T-helper 1 cell (primary cell): ENCODE data around the gene LMF2.
"Not testable (repeated sequence)": the region's sequence is repeated elsewhere in the genome, so short reads cannot be mapped to it uniquely, and the experiment has no call there.

Experiments used
- DNase-seq, 5 donors: peaks; one replicate each; pipeline ENCODE4 v3.0.0-alpha.2; 2012 to 2020

LMF2 gene

DNA sequence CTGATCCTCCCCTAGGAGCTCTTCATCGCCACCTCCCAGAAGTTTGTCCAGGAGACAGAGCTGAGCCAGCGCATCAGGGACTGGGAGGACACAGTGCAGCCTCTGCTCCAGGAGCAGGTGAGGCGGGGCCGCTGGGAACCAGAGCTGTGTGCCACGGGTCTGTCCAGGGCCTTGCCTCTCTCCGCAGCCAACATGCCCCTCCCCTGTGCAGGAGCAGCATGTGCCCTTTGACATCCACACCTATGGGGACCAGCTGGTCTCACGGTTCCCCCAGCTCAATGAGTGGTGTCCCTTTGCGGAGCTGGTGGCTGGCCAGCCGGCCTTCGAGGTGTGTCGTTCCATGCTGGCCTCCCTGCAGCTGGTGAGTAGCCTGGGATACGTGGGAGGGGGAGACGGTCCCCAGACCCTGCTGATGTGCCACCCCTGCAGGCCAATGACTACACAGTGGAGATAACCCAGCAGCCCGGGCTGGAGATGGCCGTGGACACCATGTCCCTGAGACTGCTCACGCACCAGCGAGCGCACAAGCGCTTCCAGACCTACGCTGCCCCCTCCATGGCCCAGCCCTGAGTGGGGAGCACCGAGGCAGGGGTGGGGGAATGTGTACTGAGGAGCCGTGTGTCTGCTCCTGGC is 15.4 kb upstream of the LMF2 start:
- no peak for DNase-seq

DNA sequence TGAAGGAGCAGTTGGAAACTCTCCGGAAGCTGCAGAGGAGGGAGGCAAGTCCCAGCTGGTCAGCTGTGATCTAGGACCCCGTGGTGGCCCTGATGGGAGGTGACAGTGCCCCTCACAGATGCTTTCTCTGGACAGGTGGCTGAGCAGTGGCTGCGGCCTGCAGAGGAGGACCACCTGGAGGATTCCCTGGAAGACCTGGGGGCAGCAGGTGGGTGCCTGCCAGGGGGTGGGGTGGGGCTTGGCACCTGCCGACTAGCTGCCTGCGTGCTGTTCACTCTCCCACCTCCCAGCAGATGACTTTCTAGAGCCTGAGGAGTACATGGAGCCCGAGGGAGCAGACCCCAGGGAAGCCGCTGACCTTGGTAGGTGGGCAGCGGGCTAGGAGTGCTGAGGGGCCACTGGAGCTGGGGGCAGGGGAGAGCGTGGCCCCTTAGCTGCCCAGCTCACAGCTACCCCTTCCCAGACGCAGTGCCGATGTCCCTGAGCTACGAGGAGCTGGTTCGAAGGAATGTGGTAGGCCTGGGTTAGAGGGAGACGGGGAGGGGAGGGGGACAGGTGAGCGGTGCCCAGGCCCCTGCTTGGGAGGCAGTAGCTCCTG is 14.8 kb upstream of the LMF2 start:
- no peak for DNase-seq

DNA sequence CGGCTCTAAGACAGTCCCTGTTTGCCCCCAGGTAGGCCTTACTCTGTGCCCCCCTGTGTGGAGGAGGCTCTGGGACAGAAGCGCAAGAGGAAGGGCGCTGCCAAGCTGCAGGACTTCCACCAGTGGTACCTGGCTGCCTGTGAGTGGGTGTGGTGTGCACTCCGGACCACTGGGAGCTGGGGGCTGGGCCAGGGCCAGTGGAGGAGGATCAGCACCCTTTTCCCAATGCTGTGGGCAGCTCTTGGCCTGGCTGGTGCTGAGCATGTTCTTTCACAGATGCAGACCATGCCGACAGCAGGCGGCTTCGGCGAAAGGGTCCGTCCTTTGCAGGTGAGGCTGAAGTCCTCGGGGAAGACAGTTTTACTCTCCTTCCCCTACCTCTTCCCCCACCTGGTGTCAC is 14.2 kb upstream of the LMF2 start:
- DNase-seq, result no peak

DNA sequence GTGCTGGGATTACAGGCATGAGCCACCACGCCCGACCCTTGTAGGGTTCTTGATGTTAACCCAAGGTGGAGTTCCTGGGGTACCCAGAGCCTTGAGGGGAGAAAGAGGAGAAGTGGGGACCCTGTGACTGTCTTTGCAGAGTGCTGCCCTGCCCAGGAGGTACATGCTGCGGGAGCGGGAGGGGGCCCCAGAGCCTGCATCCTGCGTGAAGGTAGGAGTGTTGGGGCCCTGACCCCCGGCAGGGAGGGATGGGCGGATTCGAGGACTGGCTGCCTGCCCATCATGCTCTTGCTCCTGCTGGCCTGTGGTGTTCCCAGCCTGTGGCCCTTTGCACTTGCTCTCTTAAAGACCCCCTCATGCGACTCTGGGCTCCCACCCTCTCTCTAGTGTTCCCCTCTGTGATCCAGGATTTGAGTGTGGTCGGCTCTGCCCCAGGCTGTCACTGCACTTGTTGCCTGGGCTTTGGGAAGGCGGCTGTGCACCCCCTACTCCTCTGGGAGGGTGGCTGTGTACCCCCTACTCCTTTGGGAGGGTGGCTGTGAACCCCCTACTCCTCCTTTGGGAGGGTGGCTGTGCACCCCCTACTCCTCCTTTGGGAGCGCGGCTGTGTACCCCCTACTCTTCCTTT is 13.4 kb upstream of the LMF2 start:
- DNase-seq, result no peak

DNA sequence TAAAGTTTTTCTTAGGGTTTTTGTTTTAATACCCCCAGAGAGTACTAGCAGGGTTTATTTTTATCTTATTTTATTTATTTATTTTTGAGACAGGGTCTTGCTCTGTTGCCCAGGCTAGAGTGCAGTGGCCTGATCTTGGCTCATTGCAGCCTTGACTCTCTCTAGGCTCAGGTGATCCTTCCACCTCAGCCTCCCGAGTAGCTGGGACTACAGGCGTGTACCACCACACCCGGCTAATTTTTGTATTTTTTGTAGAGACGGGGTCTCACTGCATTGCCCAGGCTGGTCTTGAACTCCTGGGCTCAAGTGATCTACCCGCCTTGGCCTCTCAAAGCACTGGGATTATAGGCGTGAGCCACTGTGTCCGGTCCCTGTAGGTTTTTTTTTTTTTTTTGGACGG is 12.7 kb upstream of the LMF2 start:
- DNase-seq, result not testable (repeated sequence)

DNA sequence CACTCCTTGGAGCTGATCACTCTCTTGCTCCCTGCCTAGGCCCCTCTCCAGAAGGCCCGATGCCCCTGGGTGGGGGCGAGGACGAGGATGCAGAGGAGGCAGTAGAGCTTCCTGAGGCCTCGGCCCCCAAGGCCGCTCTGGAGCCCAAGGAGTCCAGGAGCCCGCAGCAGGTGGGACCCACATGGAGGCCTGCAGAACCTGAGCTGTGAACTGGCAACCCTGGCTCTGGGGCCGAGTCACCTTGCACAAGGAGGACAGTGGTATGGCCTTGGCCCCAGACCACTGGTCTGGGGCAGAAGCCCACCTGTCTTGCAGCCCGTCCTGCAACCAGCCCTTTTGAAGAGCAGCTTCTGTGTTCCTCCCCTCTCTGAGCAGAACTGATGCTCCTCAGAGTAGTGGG is 11.6 kb upstream of the LMF2 start:
- DNase-seq, result no peak

DNA sequence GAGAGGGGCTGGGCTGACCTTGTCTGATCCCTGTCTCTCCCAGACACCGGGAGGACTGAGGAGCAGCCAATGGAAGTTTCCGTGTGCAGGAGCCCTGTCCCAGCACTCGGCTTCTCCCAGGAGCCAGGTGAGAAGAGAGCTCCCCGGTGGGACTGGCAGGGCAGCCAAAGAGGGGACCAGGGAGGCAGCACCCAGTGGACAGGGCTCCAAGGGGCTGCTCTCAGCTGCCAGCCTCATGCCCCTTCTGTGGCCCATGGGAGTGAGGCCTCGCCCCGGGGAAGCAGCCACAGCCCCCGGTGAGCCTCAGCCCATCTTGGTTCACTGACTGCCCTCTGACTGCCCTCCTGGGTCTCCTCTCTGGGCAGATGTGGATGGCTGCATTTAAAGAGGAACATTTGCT is 11.1 kb upstream of the LMF2 start:
- DNase-seq, result no peak

DNA sequence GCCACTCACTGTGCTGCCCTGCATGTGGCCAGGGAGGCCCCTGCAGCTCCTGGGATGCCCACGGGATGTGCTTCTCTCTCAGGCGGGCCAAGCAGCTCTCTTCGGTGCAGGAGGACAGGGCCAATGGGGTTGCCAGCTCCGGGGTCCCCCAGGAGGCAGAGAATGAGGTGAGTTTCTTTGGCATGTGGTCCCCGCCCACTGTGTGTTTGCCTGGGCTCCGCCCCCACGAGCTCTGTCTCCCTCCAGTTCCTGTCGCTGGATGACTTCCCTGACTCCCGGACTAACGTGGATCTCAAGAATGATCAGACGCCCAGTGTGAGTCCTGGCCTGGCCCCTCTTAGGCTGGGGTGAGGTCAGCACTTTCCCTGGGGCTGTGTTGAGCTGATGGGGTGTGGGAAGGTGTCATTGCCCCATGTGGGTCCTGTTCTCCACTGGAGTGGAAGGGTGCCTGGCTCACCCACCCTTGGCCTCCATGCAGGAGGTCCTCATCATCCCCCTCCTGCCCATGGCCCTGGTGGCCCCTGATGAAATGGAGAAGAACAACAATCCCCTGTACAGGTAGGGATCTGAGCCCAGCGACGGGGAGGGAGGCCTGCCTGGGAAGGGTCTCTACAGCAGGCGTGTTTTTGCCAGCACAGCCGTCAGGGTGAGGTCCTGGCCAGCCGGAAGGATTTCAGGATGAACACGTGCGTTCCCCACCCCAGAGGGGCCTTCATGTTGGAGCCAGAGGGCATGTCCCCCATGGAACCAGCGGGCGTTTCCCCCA is 10.2 kb upstream of the LMF2 start:
- DNase-seq, result no peak

DNA sequence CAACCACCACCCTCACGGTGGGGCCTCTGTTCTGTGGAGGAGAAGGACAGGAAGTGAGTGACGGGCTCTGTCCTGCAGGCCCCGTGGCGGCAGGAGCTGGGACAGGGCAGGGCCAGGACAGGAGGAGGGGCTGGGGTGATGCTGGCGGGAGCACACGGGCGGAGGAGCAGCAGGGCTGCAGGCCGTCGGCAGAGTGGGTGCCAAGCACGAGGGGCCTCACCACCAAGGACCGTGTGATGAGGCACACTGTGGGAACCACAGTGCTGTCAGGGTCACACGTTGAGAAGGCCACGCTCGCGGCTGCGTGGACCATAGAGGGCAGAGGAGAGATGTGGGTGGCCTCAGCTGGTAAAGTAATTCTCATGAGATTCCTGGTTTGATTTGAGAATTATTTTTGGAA is 9.4 kb upstream of the LMF2 start:
- DNase-seq, result no peak

DNA sequence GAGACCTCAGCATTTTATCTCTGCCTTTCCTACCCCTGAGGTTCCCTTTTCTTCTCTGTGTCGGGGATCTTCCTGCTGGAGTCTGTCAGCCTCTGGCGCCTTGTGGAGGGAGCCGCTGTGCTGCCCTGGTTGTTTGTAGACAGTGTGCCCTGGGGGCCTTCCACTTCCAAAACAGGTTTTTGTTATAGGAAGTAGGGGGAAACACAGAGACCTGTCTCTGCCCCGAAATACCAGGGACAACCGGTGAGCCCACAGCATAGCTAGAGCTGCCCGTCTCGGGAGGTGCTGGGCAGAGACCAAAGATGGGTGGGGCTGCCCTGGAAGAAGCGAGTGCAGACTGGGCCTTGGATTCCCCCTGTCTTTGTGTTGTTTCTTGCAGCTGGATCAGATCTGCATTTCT is 8.6 kb upstream of the LMF2 start:
- no peak for DNase-seq

DNA sequence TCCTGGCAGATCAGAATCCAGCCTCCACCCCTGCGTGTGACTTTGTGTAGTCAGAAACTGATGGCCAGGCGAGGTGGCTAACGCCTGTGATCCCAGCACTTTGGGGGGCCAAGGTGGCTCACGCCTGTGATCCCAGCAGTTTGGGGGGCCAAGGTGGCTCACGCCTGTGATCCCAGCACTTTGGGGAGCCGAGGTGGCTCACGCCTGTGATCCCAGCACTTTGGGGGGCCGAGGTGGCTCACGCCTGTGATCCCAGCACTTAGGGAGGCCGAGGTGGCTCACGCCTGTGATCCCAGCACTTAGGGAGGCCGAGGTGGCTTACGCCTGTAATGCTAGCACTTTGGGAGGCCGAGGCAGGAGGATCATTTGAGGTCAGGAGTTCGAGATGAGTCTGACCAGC is 5.7 kb upstream of the LMF2 start:
- DNase-seq, result no peak

DNA sequence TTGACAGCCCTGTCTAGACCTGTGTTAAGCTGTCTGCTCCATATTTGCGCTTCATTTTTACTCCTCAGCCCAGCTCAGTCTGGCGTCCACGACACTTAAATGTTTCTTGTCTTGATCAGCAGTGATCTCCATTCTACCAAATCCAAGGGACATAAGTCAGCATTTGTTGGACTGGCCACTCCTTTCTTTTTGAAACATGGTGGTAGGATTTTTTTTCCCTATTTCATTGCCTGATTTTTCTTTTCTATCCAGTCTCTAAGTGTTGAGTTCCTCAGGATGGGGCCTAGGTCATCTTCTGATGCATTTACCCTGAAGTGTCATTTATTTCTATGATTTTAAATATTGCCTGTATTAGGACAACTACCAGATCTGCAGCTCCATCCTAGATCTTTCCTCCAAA is 1.4 kb upstream of the LMF2 start:
- no peak for DNase-seq

DNA sequence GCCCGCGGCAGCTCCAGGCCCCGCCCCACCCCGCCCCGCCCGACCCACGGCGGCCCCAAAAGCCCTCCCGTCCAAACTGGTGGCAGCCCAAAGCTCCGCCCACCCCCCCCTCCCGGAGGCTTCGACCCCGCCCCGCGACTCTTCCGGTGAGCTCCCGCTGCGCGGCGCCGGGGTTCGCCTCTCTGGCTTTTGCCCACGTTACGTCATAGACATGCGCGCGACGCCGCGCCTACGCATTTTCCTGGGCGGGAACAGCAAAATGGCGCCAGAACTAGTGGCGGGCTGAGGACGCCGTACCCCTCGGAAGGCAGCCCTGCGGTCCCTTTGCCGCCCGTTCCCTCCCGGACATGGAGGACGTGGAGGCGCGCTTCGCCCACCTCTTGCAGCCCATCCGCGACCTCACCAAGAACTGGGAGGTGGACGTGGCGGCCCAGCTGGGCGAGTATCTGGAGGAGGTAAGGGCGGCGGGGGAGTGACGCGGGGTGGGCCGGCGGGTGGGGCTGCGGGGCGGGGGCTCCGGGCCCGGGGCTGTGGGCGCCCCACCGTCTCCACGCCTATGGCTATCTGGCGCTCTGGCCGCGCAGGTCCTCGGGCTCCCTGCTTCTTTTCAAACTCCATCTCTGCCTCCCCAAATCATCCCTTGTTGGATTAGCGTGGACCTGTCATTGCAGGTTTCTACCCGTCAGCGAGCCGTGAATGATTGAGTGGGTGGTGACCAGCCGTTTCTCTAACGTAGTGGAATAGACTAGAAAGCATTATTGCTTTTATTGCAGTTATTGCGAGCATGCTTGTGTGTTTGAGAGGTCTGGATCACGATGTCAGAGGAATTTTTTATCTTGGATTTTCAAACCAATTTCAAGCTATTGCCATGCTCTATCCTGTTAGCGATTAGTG is 736 bp upstream of the LMF2 start, which contains the start of gene NCAPH2:
Gene NCAPH2, plus strand, starts transcription at position 234 of the 894 bp plus-strand sequence. Its CDS starts 114 bp downstream, at position 348.
- peak in 4 of 5 donors; percentile 94 to 99 (median 96) for DNase-seq

DNA sequence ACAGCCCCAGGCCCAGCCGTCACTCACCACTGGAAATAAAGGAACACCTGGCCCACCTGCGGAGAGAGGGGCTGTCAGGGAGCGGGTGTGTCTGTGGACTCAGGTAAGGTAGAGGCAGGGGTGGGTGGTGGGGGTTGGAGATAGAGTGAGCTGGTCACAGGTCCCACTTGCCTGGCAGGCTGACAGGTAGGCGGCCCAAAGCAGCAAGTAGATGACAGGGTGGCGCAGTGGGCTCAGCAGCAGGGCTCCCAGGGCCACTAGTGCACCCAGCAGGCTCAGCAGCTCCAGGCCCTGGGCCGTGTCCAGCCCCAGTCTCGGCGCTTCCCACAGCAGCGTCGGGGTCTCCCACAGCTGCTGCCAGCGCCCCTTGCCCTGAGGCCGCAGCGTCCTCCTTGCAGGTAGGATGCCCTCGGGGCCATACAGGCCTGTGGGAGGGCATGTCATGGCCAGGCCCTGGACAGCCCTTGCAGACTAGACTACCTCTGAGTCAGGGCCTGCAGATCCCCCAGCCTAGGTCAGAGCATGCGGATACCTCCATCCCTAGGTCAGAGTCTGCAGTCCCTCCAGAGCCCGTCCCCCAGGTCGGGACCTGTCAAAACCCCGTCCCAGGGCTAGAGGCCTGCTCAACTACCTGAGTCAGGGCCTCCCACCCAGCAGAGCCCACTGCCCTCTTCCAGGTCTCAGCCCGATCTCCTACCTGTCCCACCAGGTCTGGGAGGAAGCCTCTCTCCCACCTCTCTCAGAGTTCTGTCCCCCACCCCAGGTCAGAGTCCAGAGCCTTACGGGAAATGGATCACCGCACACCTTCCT is 686 bp downstream of the LMF2 start:
- DNase-seq, result peak in 1 of 5 donors; percentile 15

DNA sequence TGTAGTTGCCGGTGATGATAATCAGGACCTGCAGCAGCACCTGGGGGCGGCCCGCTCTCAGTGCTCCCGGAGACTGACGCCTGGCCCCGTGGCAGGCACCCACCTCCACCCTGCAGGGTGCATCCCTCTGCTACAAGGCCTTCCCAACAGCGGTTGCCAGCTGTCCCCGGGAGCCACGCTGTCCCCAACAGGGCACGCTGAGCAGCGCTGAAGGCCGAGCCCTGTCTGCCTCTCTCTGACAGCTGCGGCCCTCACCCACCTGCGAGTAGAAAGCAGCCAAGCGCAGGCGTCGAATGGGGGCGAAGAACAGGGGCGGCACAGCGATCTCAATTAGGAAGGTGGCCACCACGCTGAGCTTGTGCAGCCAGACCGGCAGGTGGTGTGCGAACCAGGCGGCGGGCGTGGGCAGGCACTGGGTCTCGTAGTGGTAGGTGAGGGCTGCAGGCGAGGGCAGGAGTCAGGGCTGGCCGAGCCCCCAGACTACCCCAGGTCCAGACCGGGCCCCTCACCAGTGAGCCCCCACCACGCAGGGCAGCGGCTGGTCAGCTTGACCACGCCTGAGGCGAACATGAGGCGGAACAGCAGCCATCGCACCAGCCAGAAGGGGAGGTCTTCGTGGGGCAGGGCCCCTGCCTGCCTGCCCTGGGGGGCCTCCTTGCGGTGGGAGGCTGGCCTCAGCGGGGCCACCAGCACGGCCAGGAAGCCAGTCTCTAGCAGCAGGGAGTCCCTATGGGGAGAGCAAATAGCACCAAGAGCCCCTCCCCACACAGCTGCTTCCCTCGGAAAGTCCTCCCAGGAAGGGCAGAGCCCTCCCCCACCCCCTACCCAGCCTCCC is 1.5 kb downstream of the LMF2 start:
- DNase-seq, result peak in 1 of 5 donors; percentile 10

DNA sequence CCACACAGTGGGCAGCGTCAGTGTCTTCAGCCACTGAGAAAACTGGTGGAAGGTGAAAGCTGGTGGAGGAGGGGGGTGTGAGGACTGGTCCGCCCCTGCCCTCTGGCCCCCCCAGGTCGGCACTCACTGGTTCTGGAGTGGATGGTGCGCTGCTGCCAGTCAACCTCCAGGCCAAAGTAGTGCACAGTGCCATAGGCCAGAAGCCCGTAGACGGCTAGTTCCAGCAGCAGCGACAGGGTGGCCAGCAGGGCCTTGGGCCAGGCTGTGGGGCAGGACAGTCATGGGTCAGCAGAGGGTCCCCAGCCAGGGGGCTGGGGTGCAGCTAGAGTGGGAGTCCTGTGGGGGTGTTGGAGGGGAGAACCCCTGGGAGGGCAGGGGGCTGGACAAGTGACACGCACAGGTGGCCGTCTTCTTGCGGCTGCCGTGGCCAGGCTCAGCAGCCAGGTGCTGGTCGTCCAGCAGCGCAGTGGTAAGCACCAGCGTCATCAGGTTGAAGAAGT is 2.2 kb downstream of the LMF2 start:
- DNase-seq, result no peak

DNA sequence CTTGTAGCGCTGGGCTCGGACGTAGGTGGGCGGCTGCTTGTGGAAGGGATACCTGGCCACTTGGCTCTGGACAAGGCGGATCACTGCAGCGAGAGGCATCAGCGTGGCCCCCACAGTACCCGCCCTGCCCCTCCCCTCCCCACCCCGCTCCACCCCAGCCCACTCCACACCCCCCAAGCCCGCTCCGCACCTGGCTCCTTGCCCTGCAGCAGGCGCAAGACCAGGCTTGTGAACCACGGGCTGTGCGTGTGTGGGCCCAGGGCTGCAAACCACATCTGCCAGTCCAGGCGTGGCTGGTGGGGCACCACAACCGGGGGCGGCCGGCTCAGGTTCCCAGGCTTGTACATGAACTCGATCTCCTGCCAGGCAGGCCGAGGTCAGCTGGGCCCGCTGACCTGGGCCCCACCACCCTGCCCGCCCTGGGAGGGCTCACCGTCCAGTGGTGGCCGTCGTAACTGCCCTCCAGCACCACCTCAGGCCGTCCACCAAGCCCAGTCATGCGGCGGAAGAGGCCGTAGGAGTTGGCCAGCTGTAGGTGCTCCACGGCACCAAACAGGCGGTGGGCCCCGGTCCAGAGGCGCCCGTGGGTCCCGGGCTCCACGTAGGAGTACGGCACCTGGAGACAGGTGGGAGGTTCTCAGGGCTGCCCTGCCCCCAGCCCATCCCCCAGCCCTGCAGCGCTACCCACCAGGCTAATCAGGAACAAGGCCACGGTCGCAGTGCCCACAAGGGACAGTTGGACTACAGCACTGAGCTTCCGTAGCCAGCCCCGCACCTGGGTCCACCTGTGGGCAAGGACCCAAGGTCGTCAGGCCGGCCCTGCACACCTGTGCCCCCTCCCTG is 2.9 kb downstream of the LMF2 start:
- peak in 1 of 5 donors; percentile 12 for DNase-seq

DNA sequence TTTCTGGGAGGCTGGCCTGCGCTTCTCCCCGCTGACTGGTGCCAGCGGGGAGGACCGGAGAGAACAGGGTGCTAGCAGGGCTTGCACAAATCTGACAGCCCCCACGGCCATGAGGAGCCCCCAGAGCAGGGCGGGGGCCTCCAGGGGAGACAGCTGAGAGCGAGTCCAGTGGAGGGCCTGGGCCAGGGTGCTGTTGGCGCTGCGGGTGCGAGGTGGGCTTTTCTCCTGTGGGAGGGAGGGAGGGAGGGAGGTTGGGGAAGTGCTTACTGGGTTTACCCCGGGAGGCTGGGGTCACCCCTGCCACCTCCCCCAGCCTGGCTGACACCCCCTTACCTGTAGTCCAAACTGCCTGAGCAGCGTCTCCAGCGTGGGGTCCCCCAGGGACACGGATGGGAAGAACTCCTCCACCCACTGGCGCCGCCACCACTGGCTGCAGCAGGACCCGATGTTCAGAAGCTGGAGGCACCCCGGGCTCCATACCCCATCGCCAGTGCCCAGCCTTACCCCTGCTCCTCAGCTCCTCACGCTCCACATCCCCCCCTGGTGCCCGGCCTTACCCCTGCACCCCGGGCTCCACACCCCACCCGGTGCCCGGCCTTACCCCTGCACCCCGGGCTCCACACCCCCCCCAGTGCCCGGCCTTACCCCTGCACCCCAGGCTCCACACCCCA is 3.9 kb downstream of the LMF2 start:
- DNase-seq, result peak in 1 of 5 donors; percentile 22
